HepG2 (cell line): ENCODE results near the gene CRTAC1. TPM values are rescaled to one million over a fixed set of nuclear protein-coding genes. Genes with fewer than 3 reads are reported as not detected.

Experiments used
- ATAC-seq: fragments of 200-7000 bp; cut with Tn5 transposase; 3 replicates; pipeline ENCODE4 v1.9.1; 2020; ENCODE audit warnings: mild to moderate bottlenecking, moderate library complexity
- BruUV-seq: library from RNA; stranded (reverse); fragments of 400-500 nt; replicated peaks from 2 replicates; lab custom pipeline; 2021; lab: Mats Ljungman, UMichigan
- CTCF ChIA-PET: fragments of 300-600 bp; formaldehyde crosslinking; extraction: SDS; loops from one replicate; lab custom pipeline; 2021; ENCODE audit warnings: low total read pairs, inconsistent platforms, low intra/inter-chr PET ratio; lab: Yijun Ruan, JAX
- POLR2A ChIA-PET: fragments of 350-600 bp; sonication (Branson Sonifier 250); formaldehyde crosslinking; loops from one replicate; lab custom pipeline; 2020; ENCODE audit warnings: antibody characterized with exemption, inconsistent platforms; lab: Yijun Ruan, JAX
- DNase-seq: peaks from one replicate; pipeline ENCODE4 v3.0.0-alpha.2; 2015; ENCODE audit warnings: low spot score
- FAIRE-seq: peaks from 3 replicates; lab custom pipeline; 2011; peaks lifted over from hg19 to GRCh38; lab: Jason Lieb, UNC
- H2AFZ ChIP-seq: one replicate; pipeline ENCODE4 v1.6.1; 2011; ENCODE audit warnings: low read length, inconsistent platforms
- H3K27ac ChIP-seq: fragments of 300-600 bp; 3 replicates; pipeline ENCODE4 v1.8.0; 2011; ENCODE audit warnings: mixed run types, mild to moderate bottlenecking, mixed read lengths, low read length, inconsistent platforms; ENCODE audit not compliant: insufficient read depth; ENCODE audit errors: extremely low read length
- H3K27me3 ChIP-seq, 2 experiments: fragments of 200-600 bp in 1 of 2; 2 replicates in 1 of 2; 3 replicates in 1 of 2; pipeline versions ENCODE4 v1.6.0 to v1.8.0; 2011; ENCODE audit warnings: low read length in 2 of 2, mild to moderate bottlenecking in 2 of 2, moderate library complexity in 2 of 2, inconsistent platforms in 1 of 2; ENCODE audit not compliant: insufficient read depth in 2 of 2, control insufficient read depth in 1 of 2
- H3K36me3 ChIP-seq, 2 experiments: fragments of 200-600 bp in 1 of 2; replicated peaks in 1 of 2; 2 replicates in 1 of 2; 3 replicates in 1 of 2; pipeline versions ENCODE4 v1.5.1 to v1.8.0; 2011; ENCODE audit warnings: low read length in 2 of 2, inconsistent platforms in 1 of 2; ENCODE audit not compliant: insufficient read depth in 2 of 2, control insufficient read depth in 1 of 2
- H3K4me1 ChIP-seq: 2 replicates; pipeline ENCODE4 v1.5.1; 2012; ENCODE audit warnings: low read length, inconsistent platforms; ENCODE audit not compliant: insufficient read depth
- H3K4me2 ChIP-seq: 2 replicates; pipeline ENCODE4 v1.6.0; 2011; ENCODE audit warnings: low read depth, low read length, inconsistent platforms
- H3K4me3 ChIP-seq, 3 experiments: fragments of 200-600 bp in 1 of 3; sonication (generic), shearing (Covaris generic) in 1 of 3; replicated peaks in 1 of 3; 2 replicates each; pipeline ENCODE4 v1.5.1; 2011 to 2016; ENCODE audit warnings: low read length in 3 of 3, inconsistent platforms in 2 of 3, low read depth in 2 of 3, mild to moderate bottlenecking in 2 of 3, control low read depth in 1 of 3, mixed read lengths in 1 of 3; ENCODE audit not compliant: insufficient read depth in 1 of 3
- H3K79me2 ChIP-seq: one replicate; pipeline ENCODE4 v1.6.1; 2011; ENCODE audit warnings: low read length, inconsistent platforms; ENCODE audit not compliant: insufficient read depth
- H3K9ac ChIP-seq: 2 replicates; pipeline ENCODE4 v1.6.0; 2011; ENCODE audit warnings: mild to moderate bottlenecking, low read depth, low read length, inconsistent platforms; ENCODE audit not compliant: insufficient read depth
- H3K9me3 ChIP-seq: 2 replicates; pipeline ENCODE4 v1.5.1; 2012; ENCODE audit warnings: mild to moderate bottlenecking, low read length
- H4K20me1 ChIP-seq: 2 replicates; pipeline ENCODE4 v1.6.0; 2011; ENCODE audit warnings: inconsistent platforms, mild to moderate bottlenecking, low read length, moderate library complexity; ENCODE audit not compliant: insufficient read depth
- HNRNPUL1 ChIP-seq: fragments of 200-400 bp; formaldehyde crosslinking; IDR thresholded peaks from 2 replicates; pipeline ENCODE4 v1.6.1; 2017; ENCODE audit warnings: low read depth, mild to moderate bottlenecking, low read length, moderate library complexity
- KLF6 ChIP-seq: IDR thresholded peaks from 2 replicates; pipeline ENCODE4 v1.8.0; 2016; ENCODE audit warnings: missing biosample characterization, missing genetic modification reagents
- MIER2 ChIP-seq: IDR thresholded peaks from 2 replicates; pipeline ENCODE4 v1.6.1; 2016; ENCODE audit warnings: missing biosample characterization, missing genetic modification reagents
- MYC ChIP-seq: sonication (generic); formaldehyde crosslinking; IDR thresholded peaks from 2 replicates; pipeline ENCODE4 v1.9.0; 2021; ENCODE audit warnings: missing genetic modification reagents, borderline replicate concordance
- POLR2AphosphoS2 ChIP-seq: IDR thresholded peaks from 2 replicates; pipeline ENCODE4 v1.6.1; 2011; ENCODE audit warnings: low read depth, low read length, improper control_type of control experiment
- RBM22 ChIP-seq: fragments of 200-400 bp; formaldehyde crosslinking; optimal IDR thresholded peaks from 2 replicates; pipeline ENCODE3; 2017; ENCODE audit warnings: mild to moderate bottlenecking, low read length, moderate library complexity
- RCOR2 ChIP-seq: IDR thresholded peaks from 2 replicates; pipeline ENCODE4 v1.6.1; 2016; ENCODE audit warnings: missing biosample characterization, missing genetic modification reagents
- STAT5B ChIP-seq: sonication (generic); formaldehyde crosslinking; IDR thresholded peaks from 2 replicates; pipeline ENCODE4 v1.4.0; 2020; ENCODE audit warnings: missing genetic modification reagents
- TEF ChIP-seq: sonication (generic); formaldehyde crosslinking; IDR thresholded peaks from 2 replicates; pipeline ENCODE4 v1.5.0; 2020; ENCODE audit warnings: missing genetic modification reagents
- UBTF ChIP-seq: sonication (generic); formaldehyde crosslinking; IDR thresholded peaks from 2 replicates; pipeline ENCODE4 v1.4.0; 2020; ENCODE audit warnings: mild to moderate bottlenecking, missing genetic modification reagents
- XRCC5 ChIP-seq: fragments of 200-400 bp; formaldehyde crosslinking; optimal IDR thresholded peaks from 2 replicates; pipeline ENCODE3; 2017; ENCODE audit warnings: mild to moderate bottlenecking, low read length
- YEATS2 ChIP-seq: sonication (generic); formaldehyde crosslinking; IDR thresholded peaks from 2 replicates; pipeline ENCODE4 v1.4.0; 2020; ENCODE audit warnings: missing genetic modification reagents, borderline replicate concordance
- ZC3H13 ChIP-seq: sonication (generic); formaldehyde crosslinking; IDR thresholded peaks from 2 replicates; pipeline ENCODE4 v1.8.1; 2023; ENCODE audit warnings: mild to moderate bottlenecking, missing genetic modification reagents, moderate library complexity
- ZNF160 ChIP-seq: sonication (generic); formaldehyde crosslinking; IDR thresholded peaks from 2 replicates; pipeline ENCODE4 v1.8.0; 2022; ENCODE audit warnings: mild to moderate bottlenecking, inconsistent platforms, missing genetic modification reagents
- ZNF20 ChIP-seq: sonication (generic); formaldehyde crosslinking; IDR thresholded peaks from 2 replicates; pipeline ENCODE4 v1.4.0; 2020; ENCODE audit warnings: mild to moderate bottlenecking, moderate library complexity, missing genetic modification reagents
- ZNF615 ChIP-seq: sonication (generic); formaldehyde crosslinking; IDR thresholded peaks from 2 replicates; pipeline ENCODE4 v1.5.0; 2020; ENCODE audit warnings: mild to moderate bottlenecking, missing genetic modification reagents, borderline replicate concordance
- ZNF7 ChIP-seq: IDR thresholded peaks from 2 replicates; pipeline ENCODE4 v1.6.1; 2016; ENCODE audit warnings: missing biosample characterization, missing genetic modification reagents
- WGBS: methylation state at CpG from one replicate; pipeline ENCODE4 v1.1.6; 2017; ENCODE audit warnings: low lambda C conversion rate; 5-methylcytosine and 5-hydroxymethylcytosine counted together
- in situ Hi-C: cut with HindIII; loops from 2 replicates; pipeline ENCODE4 v1.10.0; 2017; ENCODE audit warnings: low pct_unique_long_range_greater_than_20kb; ENCODE audit not compliant: extremely low pct_ligation_motif_present
- intact Hi-C: fragments of 100-400 bp; cut with micrococcal nuclease; formaldehyde crosslinking; loops from one replicate; pipeline ENCODE4 v1.10.0; 2022; ENCODE audit not compliant: unreplicated experiment
- polyA plus RNA-seq, 8 experiments: library from polyadenylated mRNA; depleted of rRNA in 3 of 8; stranded (reverse) in 7 of 8; unstranded in 1 of 8; fragments of >200 nt; fragmentation: Illumina TruSeq in 4 of 8; extraction: Trizol in 4 of 8; gene quantifications; 2 replicates each; pipeline versions ENCODE4 v1.2.1 to v1.2.3, GENCODE V29; 2011 to 2016; ENCODE audit warnings: low read depth in 4 of 8, missing spikeins in 1 of 8, mixed read lengths in 1 of 8; ENCODE audit not compliant: insufficient read depth in 1 of 8
- total RNA-seq, 5 experiments: library from RNA; depleted of rRNA; stranded (reverse); fragments of >200 nt; fragmentation: Illumina TruSeq; extraction: Trizol; gene quantifications; 2 replicates each; pipeline ENCODE4 v1.2.3, GENCODE V29; 2016; ENCODE audit warnings: low read depth in 1 of 5

The CRTAC1 gene
- total and polyA plus RNA-seq, 2 of the 13 experiments (the other 11 are each of a cell fraction or from before 2014, with no cell fraction given) = not detected

- DNase-seq (no peak), FAIRE-seq (no peak), ATAC-seq (no peak)
- H2AFZ ChIP-seq = no peak overlapping the region
- no peaks in the 10 kb centered on the region for H3K36me3 ChIP-seq
- H3K4me3 ChIP-seq = no peak overlapping the region
- intact Hi-C loops (no loop called here), in situ Hi-C loops (no loop called here)
- no peaks in the 10 kb centered on the region for H3K4me1 ChIP-seq
- 0 out of 2 replicates have a peak, but pooled peaks cover 3% of the 10 kb centered on the region for H4K20me1 ChIP-seq
- peaks cover 6 to 52% of the 10 kb centered on the region in 2 experiments; a peak in 4 of 5 replicates for H3K27me3 ChIP-seq
- no peak overlapping the region for H3K27ac ChIP-seq
- ChIA-PET CTCF (no interaction called here), POLR2A (no interaction called here)
- BruUV-seq = no TSS peak
- TF ChIP-seq KLF6 (CRISPR knock-in tag) (no peak), TEF (no peak), YEATS2 (CRISPR knock-in tag) (no peak), POLR2AphosphoS2 (no peak), MIER2 (CRISPR knock-in tag) (no peak), ZNF160 (CRISPR knock-in tag) (no peak), MYC (CRISPR knock-in tag) (no peak)
- no peaks in the 10 kb centered on the region for H3K9me3 ChIP-seq
- H3K9ac ChIP-seq = no peak overlapping the region
- 8% methylated on average over 3 of the region's 3 CpGs for WGBS
- H3K79me2 ChIP-seq = no peaks in the 10 kb centered on the region
- no peak overlapping the region for H3K4me2 ChIP-seq
These were observed 3.1 kb upstream of the CRTAC1 start for GRCh38 chr10:98033515-98033914.

GRCh38 chr10:98031440-98031839, 1.0 kb upstream of the CRTAC1 start:
- no peaks in the 10 kb centered on the region for H3K9me3 ChIP-seq
- H3K9ac ChIP-seq = no peak overlapping the region
- no peak overlapping the region for H2AFZ ChIP-seq
- ChIA-PET CTCF (no interaction called here), POLR2A (no interaction called here)
- ATAC-seq = no peak
- H3K27ac ChIP-seq = no peak overlapping the region
- H3K36me3 ChIP-seq = no peaks in the 10 kb centered on the region
- intact Hi-C loops (no loop called here), in situ Hi-C loops (no loop called here)
- peaks cover 7 to 45% of the 10 kb centered on the region in 2 experiments; a peak in 4 of 5 replicates for H3K27me3 ChIP-seq
- no TSS peak for BruUV-seq
- DNase-seq = no peak
- H3K79me2 ChIP-seq = no peaks in the 10 kb centered on the region
- H4K20me1 ChIP-seq = 0 out of 2 replicates have a peak, but pooled peaks cover 3% of the 10 kb centered on the region
- no peak overlapping the region for H3K4me2 ChIP-seq
- FAIRE-seq = no peak
- H3K4me3 ChIP-seq = no peak overlapping the region
- H3K4me1 ChIP-seq = no peaks in the 10 kb centered on the region
- 44% methylated on average over 6 of the region's 12 CpGs for WGBS
- TF ChIP-seq HNRNPUL1 (no peak), ZNF615 (CRISPR knock-in tag) (no peak), XRCC5 (no peak), ZNF160 (CRISPR knock-in tag) (no peak), RCOR2 (no peak), ZNF20 (CRISPR knock-in tag) (no peak), ZC3H13 (CRISPR knock-in tag) (no peak), UBTF (CRISPR knock-in tag) (no peak), RBM22 (no peak), STAT5B (CRISPR knock-in tag) (no peak), ZNF7 (no peak)
